Measurements from ENCODE around the gene GTF3C5. TPM values are rescaled to one million over a fixed set of nuclear protein-coding genes. Genes with fewer than 3 reads are reported as not detected.
"Not testable (repeated sequence)": the region's sequence is repeated elsewhere in the genome, so short reads cannot be mapped to it uniquely, and the experiment has no call there.

The GTF3C5 gene
- total RNA-seq, 2 donors from 2014 or later: 79.5 to 101 TPM

- no peaks in the 10 kb centered on the region for H3K9me3 Mint-ChIP-seq
- peaks cover 34% of the 10 kb centered on the region for H3K4me1 Mint-ChIP-seq (ENCODE audit: low read depth)
- H3K36me3 Mint-ChIP-seq (ENCODE audit: insufficient read depth in 2 of 2): peaks cover 5 to 7% of the 10 kb centered on the region in 2 donors
- ATAC-seq (replicated peaks in 1 of 2) (no peak), DNase-seq (no peak)
- no peak overlapping the region for H3K27ac Mint-ChIP-seq
- H3K27me3 Mint-ChIP-seq (ENCODE audit: low read depth): no peaks in the 10 kb centered on the region
- no peak overlapping the region for H3K4me3 Mint-ChIP-seq
Observed at GRCh38 chr9:133027134-133027533, 3.7 kb upstream of the GTF3C5 start.

DNA sequence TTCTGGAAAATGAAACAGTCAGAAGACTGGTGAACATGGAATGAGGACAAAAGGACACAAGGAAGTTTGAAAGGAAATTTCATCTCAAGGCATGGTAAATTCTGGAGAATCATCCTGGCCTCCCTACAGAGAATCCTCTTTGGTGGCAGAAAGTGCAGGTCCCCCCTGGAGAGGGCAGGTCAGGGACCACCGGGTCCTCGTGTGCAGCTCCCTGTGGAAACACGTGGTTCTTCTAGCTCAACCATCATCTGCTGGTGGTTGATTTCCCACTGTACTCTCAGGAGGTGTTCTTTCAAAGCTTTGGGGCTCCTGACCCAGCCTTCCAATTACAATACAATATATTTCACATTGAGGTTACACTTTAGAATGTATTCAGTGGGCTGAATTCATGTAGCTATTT is 2.6 kb upstream of the GTF3C5 start:
- H3K27me3 Mint-ChIP-seq (ENCODE audit: low read depth): no peaks in the 10 kb centered on the region
- DNase-seq (no peak), ATAC-seq (replicated peaks in 1 of 2) (no peak)
- peak overlapping the region; percentile 38 to 98 for H3K4me3 Mint-ChIP-seq
- H3K36me3 Mint-ChIP-seq (ENCODE audit: insufficient read depth in 2 of 2): peaks cover 5 to 10% of the 10 kb centered on the region in 2 donors
- peaks cover 34% of the 10 kb centered on the region for H3K4me1 Mint-ChIP-seq (ENCODE audit: low read depth)
- no peak overlapping the region for H3K27ac Mint-ChIP-seq
- no peaks in the 10 kb centered on the region for H3K9me3 Mint-ChIP-seq

- peak; percentile 22 to 34 for ATAC-seq (replicated peaks in 1 of 2)
- no peaks in the 10 kb centered on the region for H3K27me3 Mint-ChIP-seq (ENCODE audit: low read depth)
- DNase-seq: no peak
- H3K9me3 Mint-ChIP-seq: no peaks in the 10 kb centered on the region
- H3K36me3 Mint-ChIP-seq (ENCODE audit: insufficient read depth in 2 of 2): peaks cover 5 to 10% of the 10 kb centered on the region in 2 donors
- H3K27ac Mint-ChIP-seq: peak overlapping the region; percentile 99
- H3K4me1 Mint-ChIP-seq (ENCODE audit: low read depth): peaks cover 29% of the 10 kb centered on the region
- H3K4me3 Mint-ChIP-seq: peak overlapping the region; percentile 85 to 98
Observed at GRCh38 chr9:133029994-133030316, 842 bp upstream of the GTF3C5 start.

GRCh38 chr9:133031130-133031422 is 279 bp downstream of the GTF3C5 start:
- Mint-ChIP-seq H3K36me3 (ENCODE audit: insufficient read depth in 2 of 2) (peaks cover 5 to 10% of the 10 kb centered on the region in 2 donors), H3K4me1 (ENCODE audit: low read depth) (peaks cover 29% of the 10 kb centered on the region), H3K27me3 (ENCODE audit: low read depth) (no peaks in the 10 kb centered on the region), H3K9me3 (no peaks in the 10 kb centered on the region), H3K4me3 (peak overlapping the region; percentile 85 to 98), H3K27ac (peak overlapping the region; percentile 99)
- ATAC-seq (replicated peaks in 1 of 2) (no peak), DNase-seq (no peak)

DNA sequence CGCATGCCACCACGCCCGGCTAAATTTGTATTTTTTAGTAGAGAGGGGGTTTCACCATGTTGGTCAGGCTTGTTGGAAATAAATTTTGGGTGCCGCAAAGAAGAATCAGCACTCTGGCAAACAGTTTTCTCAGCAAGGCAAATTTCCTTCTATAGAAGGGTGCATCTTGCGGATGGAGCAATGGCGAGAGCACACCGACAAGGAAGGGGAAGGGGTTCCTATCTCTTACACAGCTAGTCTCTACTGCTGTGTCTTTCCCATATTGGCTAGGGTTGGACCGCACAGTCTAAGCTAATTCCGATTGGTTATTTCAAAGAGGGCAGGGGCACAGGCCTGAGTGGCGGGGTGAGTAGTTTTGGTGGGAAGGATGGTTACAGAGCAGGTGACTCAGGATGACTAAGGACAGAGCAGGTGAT is 707 bp downstream of the GTF3C5 start:
- H3K4me3 Mint-ChIP-seq: peak overlapping the region; percentile 85 to 98
- H3K4me1 Mint-ChIP-seq (ENCODE audit: low read depth): peaks cover 29% of the 10 kb centered on the region
- ATAC-seq (replicated peaks in 1 of 2) (no peak), DNase-seq (peak; percentile 16 to 35)
- no peaks in the 10 kb centered on the region for H3K27me3 Mint-ChIP-seq (ENCODE audit: low read depth)
- peak overlapping the region; percentile 15 for H3K27ac Mint-ChIP-seq
- peaks cover 5 to 10% of the 10 kb centered on the region in 2 donors for H3K36me3 Mint-ChIP-seq (ENCODE audit: insufficient read depth in 2 of 2)
- no peaks in the 10 kb centered on the region for H3K9me3 Mint-ChIP-seq

GRCh38 chr9:133032171-133032570 is 1.4 kb downstream of the GTF3C5 start:
- Mint-ChIP-seq H3K4me1 (ENCODE audit: low read depth) (peaks cover 29% of the 10 kb centered on the region), H3K27me3 (ENCODE audit: low read depth) (no peaks in the 10 kb centered on the region), H3K27ac (peak overlapping the region; percentile 2), H3K9me3 (no peaks in the 10 kb centered on the region), H3K4me3 (peak overlapping the region; percentile 85 to 98), H3K36me3 (ENCODE audit: insufficient read depth in 2 of 2) (peaks cover 5 to 10% of the 10 kb centered on the region in 2 donors)
- ATAC-seq (replicated peaks in 1 of 2) (no peak), DNase-seq (no peak)

DNA sequence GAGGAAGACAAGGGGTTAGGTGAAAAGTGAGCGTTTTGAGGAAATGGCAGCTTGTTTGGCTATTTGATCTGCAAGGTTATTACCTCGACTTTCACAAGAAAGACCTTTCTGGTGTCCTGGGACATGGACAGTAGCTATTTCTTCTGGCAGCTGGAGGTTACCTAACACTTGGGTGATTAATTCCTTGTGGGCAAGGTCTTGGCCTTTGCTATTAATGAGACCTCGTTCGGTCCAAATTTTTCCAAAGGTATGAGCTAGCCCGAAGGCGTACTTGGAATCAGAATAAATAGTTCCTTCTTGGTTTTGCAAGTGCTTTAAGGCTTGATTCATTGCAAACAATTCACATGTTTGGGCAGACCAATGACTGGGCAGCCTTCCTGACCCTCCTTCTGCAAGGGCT is 4.9 kb downstream of the GTF3C5 start:
- Mint-ChIP-seq H3K27me3 (ENCODE audit: low read depth) (no peaks in the 10 kb centered on the region), H3K4me3 (no peak overlapping the region), H3K4me1 (ENCODE audit: low read depth) (peaks cover 23% of the 10 kb centered on the region), H3K27ac (no peak overlapping the region), H3K36me3 (ENCODE audit: insufficient read depth in 2 of 2) (peaks cover 5 to 8% of the 10 kb centered on the region in 2 donors), H3K9me3 (no peaks in the 10 kb centered on the region)
- no peak for DNase-seq
- ATAC-seq (replicated peaks in 1 of 2): no peak

DNA sequence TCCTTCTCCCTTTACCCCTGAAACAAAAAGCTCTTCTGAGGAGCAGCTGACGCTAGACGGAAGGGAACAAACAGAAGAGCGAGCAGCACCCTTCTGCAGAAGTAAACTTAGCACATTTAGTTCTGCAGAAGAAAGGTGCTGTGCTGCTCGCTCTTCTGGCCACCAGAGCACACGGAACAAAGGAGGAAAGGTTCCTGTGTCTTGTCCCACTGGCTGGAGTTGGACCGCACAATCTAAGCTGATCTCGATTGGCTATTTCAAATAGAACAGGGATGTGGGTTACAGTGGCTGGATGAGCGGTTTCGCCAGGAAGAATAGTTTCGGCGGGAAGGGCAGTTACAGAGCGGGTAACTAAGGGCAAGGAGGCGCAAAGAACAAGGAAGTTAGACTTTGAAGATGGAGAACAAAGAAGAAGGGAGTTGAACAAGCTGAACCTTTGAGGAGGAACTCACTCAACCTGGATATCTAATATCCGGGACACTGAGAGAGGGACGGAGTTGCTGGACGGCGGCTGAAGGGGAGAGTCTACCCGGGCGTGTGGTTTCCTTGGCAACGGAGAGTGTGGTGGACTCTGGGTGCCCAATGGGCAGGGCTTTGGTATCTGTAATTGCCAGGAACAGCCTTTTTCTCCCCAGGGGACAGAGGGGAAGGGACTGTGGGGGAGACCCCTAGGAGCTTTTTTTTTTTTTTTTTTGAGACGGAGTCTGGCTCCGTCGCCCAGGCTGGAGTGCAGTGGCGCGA is 7.1 kb downstream of the GTF3C5 start:
- Mint-ChIP-seq H3K4me1 (ENCODE audit: low read depth) (peaks cover 2% of the 10 kb centered on the region), H3K36me3 (ENCODE audit: insufficient read depth in 2 of 2) (peaks cover 2 to 5% of the 10 kb centered on the region in 2 donors), H3K4me3 (no peak overlapping the region), H3K9me3 (no peaks in the 10 kb centered on the region), H3K27me3 (ENCODE audit: low read depth) (no peaks in the 10 kb centered on the region), H3K27ac (no peak overlapping the region)
- DNase-seq (no peak), ATAC-seq (replicated peaks in 1 of 2) (no peak)

DNA sequence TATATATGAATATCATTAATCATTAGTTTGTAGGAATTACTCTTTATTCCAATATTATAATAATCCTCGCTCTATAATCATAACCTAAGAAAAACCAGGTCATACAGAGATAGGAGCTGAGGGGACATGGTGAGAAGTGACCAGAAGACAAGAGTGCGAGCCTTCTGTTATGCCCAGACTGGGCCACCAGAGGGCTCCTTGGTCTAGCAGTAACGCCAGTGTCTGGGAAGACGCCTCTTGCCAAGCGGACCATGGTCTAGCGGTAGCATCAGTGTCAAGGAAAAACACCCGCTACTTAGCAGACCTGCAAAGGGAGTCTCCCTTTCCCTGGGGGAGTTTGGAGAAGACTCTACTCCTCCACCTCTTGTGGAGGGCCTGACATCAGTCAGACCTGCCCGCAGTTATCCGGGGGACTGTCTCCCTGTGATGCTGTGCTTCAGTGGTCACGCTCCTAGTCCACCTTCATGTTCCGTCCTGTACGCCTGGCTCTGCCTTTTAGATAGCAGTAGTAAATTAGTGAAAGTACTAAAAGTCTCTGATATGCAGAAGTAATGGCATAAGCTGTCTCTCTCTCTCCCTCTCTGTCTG is 10.2 kb downstream of the GTF3C5 start:
- H3K4me1 Mint-ChIP-seq (ENCODE audit: low read depth); H3K36me3 Mint-ChIP-seq (ENCODE audit: insufficient read depth in 2 of 2); H3K27ac Mint-ChIP-seq; ATAC-seq (replicated peaks in 1 of 2); H3K4me3 Mint-ChIP-seq; H3K27me3 Mint-ChIP-seq (ENCODE audit: low read depth); H3K9me3 Mint-ChIP-seq: not testable (repeated sequence)
- DNase-seq: peak; percentile 51 to 52

DNA sequence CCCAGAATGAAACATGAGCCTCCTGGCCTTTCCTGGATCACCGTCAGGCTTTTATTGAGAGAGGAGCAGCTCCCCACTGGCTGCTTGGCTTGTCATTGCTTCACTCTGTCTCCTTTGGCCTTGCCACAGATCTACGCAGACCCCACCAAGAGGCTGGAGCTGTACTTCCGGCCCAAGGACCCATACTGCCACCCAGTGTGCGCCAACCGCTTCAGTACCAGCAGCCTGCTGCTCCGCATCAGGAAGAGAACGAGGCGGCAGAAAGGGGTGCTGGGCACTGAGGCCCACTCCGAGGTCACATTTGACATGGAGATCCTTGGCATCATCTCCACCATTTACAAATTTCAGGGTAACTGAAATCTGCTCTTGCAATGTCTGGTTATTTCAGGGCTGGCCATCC is 11.2 kb downstream of the GTF3C5 start:
- Mint-ChIP-seq H3K36me3 (ENCODE audit: insufficient read depth in 2 of 2) (peaks cover 6 to 17% of the 10 kb centered on the region in 2 donors), H3K9me3 (no peaks in the 10 kb centered on the region)

GRCh38 chr9:133042676-133043075 is 11.9 kb downstream of the GTF3C5 start:
- no peak overlapping the region for H3K27ac Mint-ChIP-seq
- no peak for ATAC-seq (replicated peaks in 1 of 2)
- peaks cover 7 to 17% of the 10 kb centered on the region in 2 donors for H3K36me3 Mint-ChIP-seq (ENCODE audit: insufficient read depth in 2 of 2)
- no peaks in the 10 kb centered on the region for H3K9me3 Mint-ChIP-seq
- no peaks in the 10 kb centered on the region for H3K27me3 Mint-ChIP-seq (ENCODE audit: low read depth)
- no peak for DNase-seq
- H3K4me1 Mint-ChIP-seq (ENCODE audit: low read depth): peaks cover 6% of the 10 kb centered on the region
- H3K4me3 Mint-ChIP-seq: no peak overlapping the region

More for the DNA sequence above, 11.2 kb downstream of the GTF3C5 start:
- Mint-ChIP-seq H3K4me3 (no peak overlapping the region), H3K27me3 (ENCODE audit: low read depth) (no peaks in the 10 kb centered on the region), H3K4me1 (ENCODE audit: low read depth) (peaks cover 6% of the 10 kb centered on the region), H3K27ac (no peak overlapping the region)
- DNase-seq (no peak), ATAC-seq (replicated peaks in 1 of 2) (no peak)

DNA sequence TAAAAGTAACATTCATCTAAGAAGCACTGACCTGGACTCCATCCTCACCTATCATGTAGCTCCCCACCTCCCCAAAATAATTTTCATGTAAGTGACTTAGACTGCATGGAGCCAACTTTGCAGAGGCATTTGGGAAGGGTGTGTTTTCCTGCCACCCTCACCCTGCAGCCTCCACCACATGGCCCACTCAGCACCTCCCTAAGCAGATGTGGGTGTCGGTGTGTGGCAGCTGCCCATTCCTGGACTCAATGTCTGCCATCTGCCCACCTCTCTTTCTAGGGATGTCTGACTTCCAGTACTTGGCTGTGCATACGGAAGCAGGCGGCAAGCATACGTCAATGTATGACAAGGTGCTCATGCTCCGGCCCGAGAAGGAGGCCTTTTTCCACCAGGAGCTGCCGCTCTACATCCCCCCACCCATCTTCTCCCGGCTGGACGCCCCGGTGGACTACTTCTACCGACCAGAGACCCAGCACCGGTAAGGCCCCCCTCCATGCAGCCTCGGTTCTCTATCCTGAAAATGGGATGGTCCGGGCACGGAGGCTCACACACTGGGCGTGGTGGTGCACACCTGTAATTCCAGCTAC is 12.7 kb downstream of the GTF3C5 start:
- no peak overlapping the region for H3K4me3 Mint-ChIP-seq
- no peak overlapping the region for H3K27ac Mint-ChIP-seq
- H3K36me3 Mint-ChIP-seq (ENCODE audit: insufficient read depth in 2 of 2): peaks cover 7 to 17% of the 10 kb centered on the region in 2 donors
- H3K4me1 Mint-ChIP-seq (ENCODE audit: low read depth): peaks cover 6% of the 10 kb centered on the region
- no peak for DNase-seq
- no peak for ATAC-seq (replicated peaks in 1 of 2)
- H3K27me3 Mint-ChIP-seq (ENCODE audit: low read depth): no peaks in the 10 kb centered on the region
- H3K9me3 Mint-ChIP-seq: no peaks in the 10 kb centered on the region

GRCh38 chr9:133044125-133044524 is 13.3 kb downstream of the GTF3C5 start:
- DNase-seq (no peak), ATAC-seq (replicated peaks in 1 of 2) (no peak)
- Mint-ChIP-seq H3K27ac (no peak overlapping the region), H3K9me3 (no peaks in the 10 kb centered on the region), H3K36me3 (ENCODE audit: insufficient read depth in 2 of 2) (peaks cover 7 to 17% of the 10 kb centered on the region in 2 donors), H3K4me3 (no peak overlapping the region), H3K27me3 (ENCODE audit: low read depth) (no peaks in the 10 kb centered on the region), H3K4me1 (ENCODE audit: low read depth) (peaks cover 6% of the 10 kb centered on the region)

Measured in activated T-cell treated with anti-CD3 and anti-CD28 coated beads, Interleukin-2, amount 50 U/mL, for 72 hours (primary cell).